ENCODE results near the gene CCDC78.

DNA sequence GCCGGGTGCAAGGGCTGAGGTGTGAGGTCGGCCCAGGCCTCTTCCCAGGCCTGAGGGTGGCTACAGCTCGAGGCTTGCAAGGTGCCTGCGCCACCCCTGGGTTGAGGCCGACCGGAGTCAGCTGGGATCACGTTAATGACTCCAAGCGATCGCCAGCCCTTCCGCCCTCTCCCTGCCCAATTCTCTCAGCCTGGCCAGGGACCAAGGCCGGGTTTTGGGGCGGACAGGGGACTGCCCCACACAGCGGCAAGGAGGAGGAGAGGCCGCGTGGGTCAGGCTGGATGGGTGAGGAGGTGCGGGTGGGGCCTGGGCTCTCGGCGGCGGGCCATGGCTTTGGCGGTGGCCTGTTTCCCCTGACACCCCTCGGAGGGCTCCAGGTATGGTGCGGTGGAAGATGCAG is 32.9 kb downstream of the CCDC78 start:
- TF ChIP-seq FOXM1 (IDR thresholded peaks at IDR 0.05; ENCODE audit: borderline replicate concordance) (no peak), ELF4 (IDR thresholded peaks at IDR 0.05) (no peak)

All from HEK293T (cell line).